Esophagus (tissue), 2 donors: ENCODE results near the gene RIOK3. TPM values are rescaled to one million over a fixed set of nuclear protein-coding genes. Genes with fewer than 3 reads are reported as not detected.

Experiments
- H3K27ac ChIP-seq, 2 donors: one replicate each; pipeline ENCODE4 v1.5.1; 2013; ENCODE audit warnings: low read depth in 2 of 2, mild to moderate bottlenecking in 2 of 2, inconsistent platforms in 1 of 2, low read length in 1 of 2, moderate library complexity in 1 of 2
- H3K27me3 ChIP-seq, 2 donors: one replicate each; pipeline ENCODE4 v1.6.1; 2013; ENCODE audit warnings: low read length in 2 of 2, control low read depth in 1 of 2, mild to moderate bottlenecking in 1 of 2; ENCODE audit not compliant: insufficient read depth in 2 of 2, control insufficient read depth in 1 of 2
- H3K36me3 ChIP-seq, 2 donors: one replicate each; pipeline ENCODE4 v1.6.1; 2013; ENCODE audit warnings: low read length in 1 of 2; ENCODE audit not compliant: control insufficient read depth in 2 of 2, insufficient read depth in 2 of 2
- H3K4me1 ChIP-seq, 2 donors: one replicate each; pipeline ENCODE4 v1.6.1; 2013; ENCODE audit warnings: low read length in 1 of 2; ENCODE audit not compliant: control insufficient read depth in 2 of 2, insufficient read depth in 2 of 2
- H3K4me3 ChIP-seq, 2 donors: one replicate each; pipeline ENCODE4 v1.5.1; 2013; ENCODE audit warnings: low read length in 2 of 2, mild to moderate bottlenecking in 2 of 2, low read depth in 1 of 2, moderate library complexity in 1 of 2
- H3K9me3 ChIP-seq, 2 donors: one replicate each; pipeline ENCODE4 v1.6.1; 2013; ENCODE audit warnings: mild to moderate bottlenecking in 2 of 2, low read depth in 1 of 2, low read length in 1 of 2, moderate library complexity in 1 of 2; ENCODE audit not compliant: control insufficient read depth in 2 of 2, insufficient read depth in 1 of 2
- WGBS, 2 donors: extraction: QIAGEN DNeasy Blood & Tissue Kit; methylation state at CpG; one replicate each; pipeline ENCODE4 v1.1.7; 2013; 5-methylcytosine and 5-hydroxymethylcytosine counted together
- polyA plus RNA-seq, 2 donors: library from polyadenylated mRNA; stranded (reverse); fragments of 200-250 nt; gene quantifications; one replicate each; pipeline ENCODE4 v1.2.3, GENCODE V29; 2013
- donor health status: healthy with polysubstance abuse.
- donor health status: Bipolar disorder and iron deficiency.

Gene RIOK3
- polyA plus RNA-seq, 2 donors, result 74.1 to 147 TPM

DNA sequence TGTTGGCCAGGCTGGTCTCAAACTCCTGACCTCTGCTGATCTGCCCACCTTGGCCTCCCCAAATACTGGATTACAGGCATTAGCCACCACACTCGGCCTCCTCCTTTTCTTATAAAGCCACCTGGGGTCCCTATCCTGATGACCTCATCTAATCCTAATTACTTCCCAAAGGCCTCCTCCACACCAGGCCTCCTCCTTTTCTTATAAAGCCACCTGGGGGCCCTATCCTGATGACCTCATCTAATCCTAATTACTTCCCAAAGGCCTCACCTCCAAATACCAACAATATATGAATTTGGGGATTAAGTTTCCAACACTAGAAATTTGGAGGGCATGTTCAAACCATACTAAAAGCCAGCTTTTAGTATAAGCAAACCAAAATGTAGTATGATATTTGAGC lies 40.6 kb downstream of the RIOK3 start:
- WGBS, 2 donors, result 96 to 100% methylated on average over 1 of the region's 1 CpG
- Histone ChIP-seq H3K27ac (no peak overlapping the region), H3K27me3 (no peaks in the 10 kb centered on the region), H3K4me1 (no peaks in the 10 kb centered on the region), H3K4me3 (no peak overlapping the region), H3K36me3 (no peaks in the 10 kb centered on the region), H3K9me3 (no peaks in the 10 kb centered on the region)

DNA sequence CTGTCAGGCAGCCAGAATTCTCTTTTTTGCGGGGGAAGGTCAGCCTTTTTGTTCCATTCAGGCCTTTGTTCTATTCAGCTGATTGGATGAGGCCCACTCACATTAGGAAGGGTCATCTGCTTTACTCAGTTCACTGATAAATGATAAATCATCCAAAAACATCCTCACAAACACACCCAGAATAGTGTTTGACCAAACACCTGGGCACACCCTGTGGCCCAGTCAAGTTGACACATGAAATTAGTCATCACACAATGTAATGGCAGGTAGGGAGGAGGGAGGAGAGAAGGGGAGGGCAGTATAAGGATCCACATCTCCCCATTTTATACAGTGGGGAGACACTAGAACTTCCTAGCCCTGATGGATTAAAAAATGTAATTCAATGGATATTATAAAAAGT lies 41.9 kb downstream of the RIOK3 start:
- Histone ChIP-seq H3K27me3 (no peaks in the 10 kb centered on the region), H3K36me3 (no peaks in the 10 kb centered on the region), H3K9me3 (no peaks in the 10 kb centered on the region), H3K27ac (no peak overlapping the region), H3K4me3 (no peak overlapping the region), H3K4me1 (no peaks in the 10 kb centered on the region)
- 70 to 84% methylated on average over 1 of the region's 1 CpG for WGBS, 2 donors

DNA sequence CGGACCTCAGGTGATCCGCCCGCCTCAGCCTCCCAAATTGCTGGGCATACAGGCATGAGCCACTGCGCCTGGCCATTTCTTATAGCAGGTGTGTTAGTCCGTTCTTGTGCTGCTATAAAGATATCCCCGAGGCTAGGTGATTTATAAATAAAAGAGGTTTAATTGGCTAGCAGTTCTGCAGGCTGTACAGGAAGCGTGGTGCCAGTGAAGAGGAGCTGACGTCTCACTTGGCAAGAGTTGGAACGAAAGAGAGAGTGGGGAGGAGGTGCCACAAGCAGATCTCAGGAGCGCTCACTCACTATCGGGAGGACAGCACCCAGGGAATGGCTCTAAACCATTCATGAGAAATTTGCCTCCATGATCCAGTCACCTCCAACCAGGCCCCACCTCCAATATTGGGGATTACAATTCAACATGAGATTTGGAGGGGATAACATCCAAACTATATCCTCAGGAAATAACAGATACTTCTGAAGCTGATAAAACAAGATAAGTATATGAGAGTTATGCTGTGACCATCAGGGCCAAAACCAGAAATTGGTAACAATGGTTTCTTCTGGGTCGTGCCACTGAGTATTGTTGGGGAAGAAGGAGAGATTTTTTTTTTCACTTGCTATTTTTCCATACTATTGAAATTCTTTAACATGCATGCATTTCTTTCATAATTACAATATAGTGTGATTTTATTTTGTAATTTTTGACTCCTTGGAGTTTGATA lies 42.8 kb downstream of the RIOK3 start:
- Histone ChIP-seq H3K27ac (peak overlapping the region in 1 of 2 donors; percentile 14), H3K36me3 (no peaks in the 10 kb centered on the region), H3K4me3 (no peak overlapping the region), H3K27me3 (no peaks in the 10 kb centered on the region), H3K9me3 (no peaks in the 10 kb centered on the region), H3K4me1 (no peaks in the 10 kb centered on the region)
- 56 to 63% methylated on average over 12 of the region's 12 CpGs for WGBS, 2 donors

DNA sequence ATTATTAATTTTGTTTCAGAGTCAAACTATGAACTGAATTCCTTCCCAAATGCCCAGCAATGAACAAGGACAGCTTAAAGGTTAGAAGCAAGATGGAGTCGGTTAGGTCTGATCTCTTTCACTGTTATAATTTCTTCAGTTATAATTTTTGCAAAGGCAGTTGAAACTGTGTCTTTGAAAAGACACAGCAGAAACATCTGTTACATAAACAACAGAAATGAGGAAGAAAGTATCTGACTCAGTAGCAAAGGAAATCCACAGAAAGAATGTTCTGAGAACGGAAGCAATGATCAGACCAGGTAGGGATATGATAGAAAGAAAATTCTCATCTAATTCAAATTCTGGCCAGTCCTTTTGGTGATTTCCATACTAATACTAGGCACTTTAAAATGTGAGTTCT lies 45.0 kb downstream of the RIOK3 start:
- no peak overlapping the region for H3K27ac ChIP-seq
- no peaks in the 10 kb centered on the region for H3K9me3 ChIP-seq
- 82 to 83% methylated on average over 2 of the region's 2 CpGs for WGBS, 2 donors
- no peaks in the 10 kb centered on the region for H3K4me1 ChIP-seq
- no peaks in the 10 kb centered on the region for H3K27me3 ChIP-seq
- H3K4me3 ChIP-seq, result no peak overlapping the region
- H3K36me3 ChIP-seq, result no peaks in the 10 kb centered on the region

DNA sequence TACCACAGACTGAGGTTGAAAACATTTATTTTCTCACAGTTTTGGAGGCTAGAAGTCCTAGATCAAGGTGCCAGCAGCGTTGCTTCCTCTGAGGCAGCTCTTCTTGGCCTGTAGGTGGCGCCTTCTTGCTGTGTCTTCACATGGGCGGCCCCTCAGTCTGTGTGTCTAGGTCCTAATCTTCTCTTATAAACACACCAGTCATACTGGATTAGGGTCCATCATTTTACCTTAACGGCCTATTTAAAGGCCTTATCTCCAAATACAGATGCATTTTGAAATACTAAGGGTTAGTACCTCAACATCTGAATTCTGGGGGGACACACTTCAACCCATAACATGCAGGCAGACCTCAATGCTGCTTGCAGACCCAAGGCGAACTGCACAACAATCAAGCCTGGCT lies 45.8 kb downstream of the RIOK3 start:
- Histone ChIP-seq H3K9me3 (no peaks in the 10 kb centered on the region), H3K27ac (no peak overlapping the region), H3K4me3 (no peak overlapping the region), H3K36me3 (no peaks in the 10 kb centered on the region), H3K27me3 (no peaks in the 10 kb centered on the region), H3K4me1 (no peaks in the 10 kb centered on the region)
- 28% methylated on average over 5 of the region's 5 CpGs for WGBS, 2 donors

DNA sequence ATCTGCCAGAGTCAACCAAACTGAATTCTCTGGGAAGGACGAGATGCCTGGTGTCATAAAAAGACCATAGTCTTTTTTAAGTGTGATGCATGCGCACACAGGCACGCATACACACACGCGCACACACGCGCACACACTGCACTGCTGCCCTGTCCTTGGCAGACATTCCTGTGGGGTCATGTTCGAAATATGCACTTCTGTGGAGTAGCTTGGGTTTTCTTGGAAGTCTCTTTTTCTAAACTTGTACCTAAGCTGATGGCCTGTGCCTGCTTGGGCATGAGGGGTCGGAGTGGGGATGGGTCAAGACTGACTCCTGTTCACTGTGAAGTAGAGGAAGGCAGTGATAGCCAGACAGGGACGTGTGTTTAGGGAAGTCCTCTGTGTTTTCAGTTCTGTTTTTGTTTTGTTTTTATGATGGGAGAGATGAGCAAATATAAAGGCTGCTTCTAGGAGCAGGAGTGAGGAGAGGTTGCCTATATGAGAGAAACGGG lies 46.2 kb downstream of the RIOK3 start:
- H3K27me3 ChIP-seq, result no peaks in the 10 kb centered on the region
- 51% methylated on average over 11 of the region's 11 CpGs for WGBS, 2 donors
- H3K36me3 ChIP-seq, result no peaks in the 10 kb centered on the region
- H3K4me1 ChIP-seq, result no peaks in the 10 kb centered on the region
- no peak overlapping the region for H3K4me3 ChIP-seq
- no peak overlapping the region for H3K27ac ChIP-seq
- H3K9me3 ChIP-seq, result no peaks in the 10 kb centered on the region

DNA sequence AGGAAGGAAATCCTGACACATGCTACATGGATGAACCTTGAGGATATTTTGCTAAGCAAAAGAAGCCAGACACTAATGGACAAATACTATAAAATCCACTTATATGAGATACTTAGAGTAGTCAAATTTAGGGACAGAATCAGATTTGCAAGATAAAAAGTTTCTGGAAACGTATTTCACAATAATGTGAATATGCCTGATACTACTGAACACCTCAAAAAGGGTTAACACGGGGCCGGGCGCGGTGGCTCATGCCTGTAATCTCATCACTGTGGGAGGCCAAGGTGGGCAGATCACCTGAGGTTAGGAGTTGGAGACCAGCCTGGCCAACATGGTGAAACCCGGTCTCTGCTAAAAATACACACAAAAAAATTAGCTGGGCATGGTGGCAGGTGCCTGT lies 48.5 kb downstream of the RIOK3 start:
- Histone ChIP-seq H3K9me3 (no peaks in the 10 kb centered on the region), H3K36me3 (peaks cover 0 to 2% of the 10 kb centered on the region in 2 donors), H3K27ac (no peak overlapping the region), H3K4me1 (peaks cover 2 to 5% of the 10 kb centered on the region in 2 donors), H3K4me3 (no peak overlapping the region), H3K27me3 (no peaks in the 10 kb centered on the region)
- 85 to 87% methylated on average over 6 of the region's 6 CpGs for whole genome bisulfite sequencing, 2 donors

DNA sequence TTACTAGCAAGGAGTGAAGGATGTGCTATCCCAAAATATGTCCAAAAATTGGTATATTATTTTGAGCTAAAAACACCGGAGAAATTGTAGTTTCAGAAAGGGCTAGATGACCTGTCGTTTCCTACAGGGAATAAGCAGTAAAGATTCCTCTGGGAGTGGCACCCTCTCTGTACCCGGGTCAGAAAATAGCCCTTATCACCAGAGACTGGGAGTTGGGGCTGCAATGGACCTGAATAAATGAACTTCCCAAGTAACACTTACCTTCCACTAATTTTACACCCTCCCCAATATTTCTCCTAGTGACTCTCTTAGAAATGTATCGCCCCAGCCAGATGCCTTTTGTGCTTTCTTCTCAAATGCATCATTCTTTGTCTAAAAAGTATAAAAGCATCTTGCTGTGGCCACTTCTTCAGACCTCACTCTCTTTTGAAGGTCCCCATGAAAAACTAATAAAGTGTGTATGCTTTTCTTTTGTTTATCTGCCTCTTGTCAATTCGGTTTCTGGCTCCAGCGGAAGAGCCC lies 49.5 kb downstream of the RIOK3 start:
- peak overlapping the region; percentile 96 to 97 for H3K27ac ChIP-seq
- no peaks in the 10 kb centered on the region for H3K9me3 ChIP-seq
- H3K4me1 ChIP-seq, result peaks cover 2 to 5% of the 10 kb centered on the region in 2 donors
- H3K27me3 ChIP-seq, result no peaks in the 10 kb centered on the region
- H3K4me3 ChIP-seq, result peak overlapping the region; percentile 74 to 75
- H3K36me3 ChIP-seq, result peaks cover 0 to 2% of the 10 kb centered on the region in 2 donors
- 18 to 19% methylated on average over 6 of the region's 6 CpGs for WGBS, 2 donors

DNA sequence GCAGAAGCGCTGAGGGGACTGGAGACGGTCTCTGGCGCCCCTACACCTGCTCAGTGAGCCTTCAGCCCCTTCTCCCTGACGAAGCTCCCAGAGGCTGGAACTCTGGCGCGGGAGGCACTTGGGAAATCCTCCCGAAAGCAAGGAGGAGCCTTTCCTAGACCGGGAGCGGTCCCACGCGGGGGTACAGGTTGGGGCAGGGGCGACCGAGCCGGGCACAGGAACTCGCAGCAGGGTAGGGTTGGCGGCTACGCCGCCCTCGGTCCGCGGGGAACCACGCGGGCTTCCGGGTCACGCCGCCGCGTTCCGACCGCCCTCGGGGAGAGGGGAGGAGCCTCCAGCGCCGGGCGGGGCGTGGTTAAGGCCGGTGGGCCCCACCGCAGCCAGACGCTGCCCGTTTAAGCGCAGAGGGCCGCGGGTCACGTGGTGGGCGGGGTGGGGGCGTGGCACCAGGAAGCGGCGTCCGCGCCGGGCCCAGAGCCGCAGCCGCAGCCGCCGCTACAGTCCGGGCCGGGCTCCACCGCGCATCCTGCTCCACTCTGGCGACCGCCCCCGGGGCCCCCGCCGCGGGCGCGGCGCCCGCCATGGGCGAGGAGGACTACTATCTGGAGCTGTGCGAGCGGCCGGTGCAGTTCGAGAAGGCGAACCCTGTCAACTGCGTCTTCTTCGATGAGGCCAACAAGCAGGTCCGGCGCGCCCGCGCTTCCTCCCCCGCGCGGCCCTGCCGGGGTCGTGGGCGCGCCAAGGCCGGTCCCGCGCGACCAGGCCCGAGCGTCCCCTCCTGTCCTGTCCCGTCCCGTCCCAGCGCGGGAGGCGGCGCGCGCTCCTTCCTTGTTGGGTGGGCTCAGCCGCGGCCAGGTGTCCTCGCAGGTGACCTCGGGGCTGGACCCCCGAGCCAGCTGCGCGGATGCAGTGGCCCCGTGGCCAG lies 50.2 kb downstream of the RIOK3 start, which contains the start of gene RMC1:
TSS of gene RMC1 (plus strand) at position 474 of the 925 bp plus-strand sequence. CDS start at position 582, 108 bp downstream.
- WGBS, 2 donors, result 0 to 1% methylated on average over 67 to 110 of the region's 110 CpGs
- no peaks in the 10 kb centered on the region for H3K9me3 ChIP-seq
- H3K27ac ChIP-seq, result peak within 1 kb of the TSS; percentile 96 to 97

More for the DNA sequence above, 50.2 kb downstream of the RIOK3 start, which contains the start of gene RMC1:
- peak within 1 kb of the TSS; percentile 74 to 75 for H3K4me3 ChIP-seq
- peaks cover 2 to 5% of the 10 kb centered on the region in 2 donors for H3K4me1 ChIP-seq
- H3K27me3 ChIP-seq, result no peaks in the 10 kb centered on the region
- peaks cover 5 to 6% of the 10 kb centered on the region in 2 donors for H3K36me3 ChIP-seq
